Measurements from ENCODE around the gene FBXL13.
"Not testable (repeated sequence)": the region's sequence is repeated elsewhere in the genome, so short reads cannot be mapped to it uniquely, and the experiment has no call there.

FBXL13 gene

DNA sequence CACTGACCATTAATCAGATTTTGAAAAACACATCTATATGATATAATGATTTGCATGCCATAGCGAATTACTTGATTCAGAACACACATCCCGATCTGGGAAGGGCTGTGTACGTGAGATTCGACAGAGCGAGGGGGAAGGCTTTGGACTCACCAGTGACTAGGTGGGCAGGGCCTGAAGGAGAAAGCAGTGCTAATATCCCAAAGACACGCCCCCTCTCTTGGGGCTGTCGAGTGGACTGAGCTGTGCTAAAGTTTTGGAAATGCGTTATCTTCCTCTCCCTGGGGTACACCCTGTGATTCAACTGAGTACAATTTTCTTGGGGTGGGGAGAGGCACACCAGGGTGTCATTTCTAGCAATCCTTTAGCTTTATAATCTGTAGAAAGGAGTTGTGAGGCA is 160.0 kb downstream of the FBXL13 start:
- Histone ChIP-seq H3K27ac (ENCODE audit: insufficient read depth, low read length, poor library complexity, severe bottlenecking) (no peak overlapping the region), H3K36me3 (ENCODE audit: control insufficient read depth, insufficient read depth, low read length) (no peaks in the 10 kb centered on the region), H3K4me3 (ENCODE audit: insufficient read depth, low read depth, low read length, poor library complexity, severe bottlenecking) (no peak overlapping the region), H3K27me3 (replicated peaks; ENCODE audit: control insufficient read depth, insufficient read depth, low read length, poor library complexity, severe bottlenecking) (no peaks in the 10 kb centered on the region), H3K4me1 (ENCODE audit: control insufficient read depth, insufficient read depth, low read length, poor library complexity, severe bottlenecking) (no peaks in the 10 kb centered on the region), H3K9me3 (ENCODE audit: control insufficient read depth, low read length) (no peaks in the 10 kb centered on the region)
- no peak for DNase-seq

DNA sequence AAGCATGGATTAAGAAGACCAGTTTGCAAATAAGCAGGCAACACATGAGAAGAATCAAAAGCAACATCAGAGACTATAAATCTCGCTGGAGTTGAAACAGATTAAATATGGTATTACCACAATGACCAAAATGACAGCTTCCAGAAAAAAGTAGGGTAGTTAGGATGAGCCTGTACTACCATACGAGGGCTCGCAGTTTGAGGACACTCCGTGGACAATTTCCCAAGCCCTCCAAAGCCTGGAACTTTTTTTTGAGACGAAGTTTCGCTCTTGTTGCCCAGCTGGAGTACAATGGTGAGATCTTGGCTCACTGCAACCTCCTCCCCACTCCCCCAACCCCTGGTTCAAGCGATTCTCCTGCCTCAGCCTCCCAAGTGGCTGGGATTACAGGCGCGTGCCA is 160.8 kb downstream of the FBXL13 start:
- Histone ChIP-seq H3K27ac (ENCODE audit: insufficient read depth, low read length, poor library complexity, severe bottlenecking) (no peak overlapping the region), H3K4me3 (ENCODE audit: insufficient read depth, low read depth, low read length, poor library complexity, severe bottlenecking) (no peak overlapping the region), H3K27me3 (replicated peaks; ENCODE audit: control insufficient read depth, insufficient read depth, low read length, poor library complexity, severe bottlenecking) (no peaks in the 10 kb centered on the region), H3K36me3 (ENCODE audit: control insufficient read depth, insufficient read depth, low read length) (no peaks in the 10 kb centered on the region), H3K9me3 (ENCODE audit: control insufficient read depth, low read length) (no peaks in the 10 kb centered on the region), H3K4me1 (ENCODE audit: control insufficient read depth, insufficient read depth, low read length, poor library complexity, severe bottlenecking) (no peaks in the 10 kb centered on the region)
- DNase-seq: no peak

DNA sequence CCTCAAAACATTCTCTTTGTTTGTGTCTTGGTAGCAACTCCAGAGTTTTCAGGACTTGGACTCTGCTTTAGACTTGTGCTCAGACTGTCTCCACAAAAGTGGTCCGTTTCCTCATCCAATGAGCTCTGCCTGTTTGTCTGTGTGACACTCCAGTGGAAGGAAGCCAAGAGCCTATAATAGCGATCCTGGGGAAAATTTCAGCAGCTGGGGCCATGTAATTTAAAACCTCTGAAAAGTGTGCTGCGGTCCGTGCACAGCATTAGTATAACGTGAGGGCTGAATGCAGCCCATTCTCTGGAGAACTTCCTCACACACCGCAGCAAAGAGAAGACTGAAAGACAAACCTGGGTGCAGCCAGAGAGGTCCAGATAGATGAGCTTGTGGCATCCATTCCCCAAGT is 161.9 kb downstream of the FBXL13 start, which contains the start of gene LRRC17:
TSS of gene LRRC17 (plus strand) at position 259 of the 400 bp plus-strand sequence. CDS start 20,914 bp downstream, outside the sequence.
- Histone ChIP-seq H3K27me3 (replicated peaks; ENCODE audit: control insufficient read depth, insufficient read depth, low read length, poor library complexity, severe bottlenecking) (no peaks in the 10 kb centered on the region), H3K27ac (ENCODE audit: insufficient read depth, low read length, poor library complexity, severe bottlenecking) (no peak within 1 kb of the TSS), H3K4me3 (ENCODE audit: insufficient read depth, low read depth, low read length, poor library complexity, severe bottlenecking) (no peak within 1 kb of the TSS), H3K9me3 (ENCODE audit: control insufficient read depth, low read length) (no peaks in the 10 kb centered on the region), H3K4me1 (ENCODE audit: control insufficient read depth, insufficient read depth, low read length, poor library complexity, severe bottlenecking) (no peaks in the 10 kb centered on the region), H3K36me3 (ENCODE audit: control insufficient read depth, insufficient read depth, low read length) (no peaks in the 10 kb centered on the region)
- DNase-seq: no peak

DNA sequence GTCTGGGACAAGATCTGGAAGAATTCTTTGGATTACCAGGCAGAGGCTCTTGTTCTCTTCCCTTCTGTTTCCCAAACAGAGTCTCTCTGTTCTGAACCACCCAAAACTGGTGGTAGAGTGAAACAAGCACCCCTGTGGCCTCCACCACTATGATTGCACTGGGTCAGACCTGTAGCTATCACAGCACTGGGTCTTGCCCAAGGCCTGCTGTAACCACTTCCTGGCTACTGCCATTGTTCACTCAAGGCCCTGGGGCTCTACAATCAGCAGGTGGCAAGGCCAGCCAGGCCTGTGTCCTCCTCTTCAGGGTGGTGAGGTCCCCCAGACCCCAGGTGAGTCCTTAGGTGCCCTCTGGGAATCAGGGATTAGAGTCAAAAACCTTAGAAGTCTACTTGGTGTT is 165.9 kb downstream of the FBXL13 start:
- DNase-seq: no peak
- no peaks in the 10 kb centered on the region for H3K36me3 ChIP-seq (ENCODE audit: control insufficient read depth, insufficient read depth, low read length)

DNA sequence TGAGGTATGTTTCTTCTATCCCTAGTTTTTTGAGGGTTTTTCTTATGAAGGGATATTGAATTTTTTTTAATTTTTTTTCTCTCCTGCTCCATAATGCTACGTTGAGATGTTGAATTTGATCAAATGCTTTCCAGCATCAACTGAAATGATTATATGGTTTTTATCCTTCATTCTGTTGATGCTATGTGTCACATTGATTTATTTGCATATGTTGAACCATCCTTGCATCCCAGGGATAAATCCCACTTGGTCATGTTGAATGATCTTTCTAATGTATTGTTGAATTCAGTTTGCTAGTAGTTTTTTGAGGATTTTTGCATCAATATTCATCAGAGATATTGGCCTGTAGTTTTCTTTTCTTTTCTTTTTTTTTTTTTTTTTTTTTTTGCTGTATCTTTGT is 171.0 kb downstream of the FBXL13 start:
- DNase-seq; H3K9me3 ChIP-seq (ENCODE audit: control insufficient read depth, low read length); H3K4me1 ChIP-seq (ENCODE audit: control insufficient read depth, insufficient read depth, low read length, poor library complexity, severe bottlenecking); H3K27me3 ChIP-seq (replicated peaks; ENCODE audit: control insufficient read depth, insufficient read depth, low read length, poor library complexity, severe bottlenecking); H3K27ac ChIP-seq (ENCODE audit: insufficient read depth, low read length, poor library complexity, severe bottlenecking); H3K4me3 ChIP-seq (ENCODE audit: insufficient read depth, low read depth, low read length, poor library complexity, severe bottlenecking); H3K36me3 ChIP-seq (ENCODE audit: control insufficient read depth, insufficient read depth, low read length): not testable (repeated sequence)

More for the DNA sequence above, 165.9 kb downstream of the FBXL13 start:
- Histone ChIP-seq H3K27ac (ENCODE audit: insufficient read depth, low read length, poor library complexity, severe bottlenecking) (no peak overlapping the region), H3K9me3 (ENCODE audit: control insufficient read depth, low read length) (no peaks in the 10 kb centered on the region), H3K4me1 (ENCODE audit: control insufficient read depth, insufficient read depth, low read length, poor library complexity, severe bottlenecking) (no peaks in the 10 kb centered on the region), H3K27me3 (replicated peaks; ENCODE audit: control insufficient read depth, insufficient read depth, low read length, poor library complexity, severe bottlenecking) (no peaks in the 10 kb centered on the region), H3K4me3 (ENCODE audit: insufficient read depth, low read depth, low read length, poor library complexity, severe bottlenecking) (no peak overlapping the region)

DNA sequence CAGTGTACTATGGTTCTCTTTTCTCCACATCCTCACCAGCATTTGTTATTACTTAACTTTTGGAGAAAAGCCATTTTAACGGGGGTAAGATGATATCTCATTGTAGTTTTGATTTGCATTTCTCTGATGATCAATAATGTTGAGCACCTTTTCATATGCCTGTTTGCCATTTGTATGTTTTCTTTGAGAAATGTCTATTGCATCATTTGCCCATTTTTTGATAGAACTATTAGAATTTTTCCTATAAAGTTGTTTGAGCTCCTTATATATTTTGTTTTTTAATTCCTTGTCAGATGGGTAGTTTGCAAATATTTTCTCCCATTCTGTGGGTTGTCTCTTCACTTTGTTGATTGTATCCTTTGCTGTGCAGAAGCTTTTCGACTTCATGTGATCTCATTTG is 172.5 kb downstream of the FBXL13 start:
- not testable (repeated sequence) for H3K27ac ChIP-seq (ENCODE audit: insufficient read depth, low read length, poor library complexity, severe bottlenecking); H3K4me3 ChIP-seq (ENCODE audit: insufficient read depth, low read depth, low read length, poor library complexity, severe bottlenecking); H3K27me3 ChIP-seq (replicated peaks; ENCODE audit: control insufficient read depth, insufficient read depth, low read length, poor library complexity, severe bottlenecking); H3K36me3 ChIP-seq (ENCODE audit: control insufficient read depth, insufficient read depth, low read length); DNase-seq; H3K9me3 ChIP-seq (ENCODE audit: control insufficient read depth, low read length); H3K4me1 ChIP-seq (ENCODE audit: control insufficient read depth, insufficient read depth, low read length, poor library complexity, severe bottlenecking)

DNA sequence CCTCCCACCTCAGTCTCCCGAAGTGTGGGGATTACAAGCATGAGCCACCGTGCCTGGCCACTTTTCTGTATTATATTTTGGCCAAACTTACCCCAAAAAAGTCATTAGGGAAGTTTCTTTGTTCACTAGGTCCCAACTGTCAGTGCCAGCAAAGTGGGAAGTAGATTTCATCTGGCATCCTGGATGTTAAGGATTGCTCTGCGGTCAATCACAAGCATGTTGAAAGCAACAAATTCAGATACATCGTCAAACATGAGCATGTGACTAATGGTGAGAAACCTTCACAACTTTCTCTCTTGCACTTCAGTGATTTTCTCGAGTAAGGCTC is 176.1 kb downstream of the FBXL13 start:
- H3K4me3 ChIP-seq (ENCODE audit: insufficient read depth, low read depth, low read length, poor library complexity, severe bottlenecking): no peak overlapping the region
- no peak for DNase-seq
- H3K27ac ChIP-seq (ENCODE audit: insufficient read depth, low read length, poor library complexity, severe bottlenecking): no peak overlapping the region
- H3K4me1 ChIP-seq (ENCODE audit: control insufficient read depth, insufficient read depth, low read length, poor library complexity, severe bottlenecking): no peaks in the 10 kb centered on the region
- H3K27me3 ChIP-seq (replicated peaks; ENCODE audit: control insufficient read depth, insufficient read depth, low read length, poor library complexity, severe bottlenecking): no peaks in the 10 kb centered on the region
- H3K9me3 ChIP-seq (ENCODE audit: control insufficient read depth, low read length): no peaks in the 10 kb centered on the region
- no peaks in the 10 kb centered on the region for H3K36me3 ChIP-seq (ENCODE audit: control insufficient read depth, insufficient read depth, low read length)

DNA sequence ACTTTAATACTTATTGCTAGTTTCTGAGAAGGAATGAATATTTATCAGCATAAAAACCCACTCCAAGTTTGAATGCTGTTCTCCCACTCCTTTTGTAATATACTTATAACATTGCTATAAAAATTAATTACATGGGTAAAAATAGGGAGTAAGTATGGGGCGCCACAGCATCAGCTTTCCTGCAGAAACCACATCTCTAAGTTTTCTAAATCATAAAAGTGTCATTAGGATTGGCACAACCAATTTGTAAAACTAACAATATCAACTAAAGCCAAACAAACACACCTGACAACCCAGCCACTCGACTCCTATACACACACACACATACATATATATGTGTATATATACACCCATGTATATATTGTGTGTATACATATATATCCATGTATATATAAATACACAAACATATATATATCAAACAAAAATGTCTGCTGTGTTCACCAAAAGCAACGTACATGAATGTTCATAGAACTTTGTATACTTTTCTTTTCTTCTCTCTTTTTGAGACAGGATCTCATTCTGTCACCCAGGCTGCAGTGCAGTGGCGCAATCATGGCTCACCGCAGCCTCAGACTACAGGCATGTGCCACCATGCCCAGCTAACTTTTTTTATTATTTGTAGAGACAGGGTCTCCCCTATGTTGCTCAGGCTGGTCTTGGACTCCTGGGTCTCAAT is 176.6 kb downstream of the FBXL13 start:
- H3K27me3 ChIP-seq (replicated peaks; ENCODE audit: control insufficient read depth, insufficient read depth, low read length, poor library complexity, severe bottlenecking): no peaks in the 10 kb centered on the region
- H3K9me3 ChIP-seq (ENCODE audit: control insufficient read depth, low read length): no peaks in the 10 kb centered on the region
- no peak overlapping the region for H3K27ac ChIP-seq (ENCODE audit: insufficient read depth, low read length, poor library complexity, severe bottlenecking)
- no peaks in the 10 kb centered on the region for H3K36me3 ChIP-seq (ENCODE audit: control insufficient read depth, insufficient read depth, low read length)
- no peaks in the 10 kb centered on the region for H3K4me1 ChIP-seq (ENCODE audit: control insufficient read depth, insufficient read depth, low read length, poor library complexity, severe bottlenecking)
- no peak for DNase-seq
- H3K4me3 ChIP-seq (ENCODE audit: insufficient read depth, low read depth, low read length, poor library complexity, severe bottlenecking): no peak overlapping the region

DNA sequence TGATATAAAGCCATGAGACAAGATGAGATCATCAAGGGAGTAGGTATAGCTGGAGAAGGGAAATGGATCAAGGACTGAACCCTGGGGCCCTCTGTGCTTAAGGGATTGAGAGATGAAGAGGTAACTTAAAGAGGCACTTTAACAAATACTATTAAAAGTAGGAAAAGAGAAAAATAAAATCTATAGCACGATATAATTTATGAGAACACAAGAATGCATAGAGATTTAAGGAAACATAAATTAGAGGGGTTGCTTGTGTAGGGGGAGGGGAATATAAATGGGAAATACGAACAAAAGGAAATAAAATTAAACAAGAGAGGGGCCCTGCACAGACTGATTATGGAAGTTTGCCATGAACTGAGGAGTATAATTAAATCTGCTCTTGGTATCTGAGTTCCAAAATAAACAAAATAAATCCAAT is 177.4 kb downstream of the FBXL13 start:
- no peaks in the 10 kb centered on the region for H3K27me3 ChIP-seq (replicated peaks; ENCODE audit: control insufficient read depth, insufficient read depth, low read length, poor library complexity, severe bottlenecking)
- H3K4me3 ChIP-seq (ENCODE audit: insufficient read depth, low read depth, low read length, poor library complexity, severe bottlenecking): no peak overlapping the region
- DNase-seq: no peak
- no peaks in the 10 kb centered on the region for H3K4me1 ChIP-seq (ENCODE audit: control insufficient read depth, insufficient read depth, low read length, poor library complexity, severe bottlenecking)
- H3K36me3 ChIP-seq (ENCODE audit: control insufficient read depth, insufficient read depth, low read length): no peaks in the 10 kb centered on the region
- H3K9me3 ChIP-seq (ENCODE audit: control insufficient read depth, low read length): no peaks in the 10 kb centered on the region
- H3K27ac ChIP-seq (ENCODE audit: insufficient read depth, low read length, poor library complexity, severe bottlenecking): no peak overlapping the region

DNA sequence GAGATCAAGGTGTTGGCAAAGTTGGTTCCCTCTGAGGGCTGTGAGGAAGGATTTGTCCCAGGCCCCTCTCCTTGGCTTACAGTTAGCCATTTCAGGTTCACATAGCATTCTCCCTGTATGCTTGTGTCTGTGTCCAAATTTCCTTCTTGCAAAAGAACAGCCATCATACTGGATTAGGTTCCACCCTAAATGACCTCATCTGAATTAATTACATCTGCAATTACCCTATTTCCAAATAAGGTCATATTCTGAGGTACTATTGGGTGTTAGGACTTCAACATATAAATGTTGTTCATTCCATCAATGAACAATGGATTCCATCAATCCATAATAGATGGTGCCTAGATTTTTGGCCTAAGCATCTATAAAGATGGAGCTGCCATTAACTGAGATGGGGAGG is 178.0 kb downstream of the FBXL13 start:
- no peaks in the 10 kb centered on the region for H3K36me3 ChIP-seq (ENCODE audit: control insufficient read depth, insufficient read depth, low read length)
- no peaks in the 10 kb centered on the region for H3K4me1 ChIP-seq (ENCODE audit: control insufficient read depth, insufficient read depth, low read length, poor library complexity, severe bottlenecking)
- DNase-seq: no peak
- no peak overlapping the region for H3K4me3 ChIP-seq (ENCODE audit: insufficient read depth, low read depth, low read length, poor library complexity, severe bottlenecking)
- no peaks in the 10 kb centered on the region for H3K9me3 ChIP-seq (ENCODE audit: control insufficient read depth, low read length)
- no peaks in the 10 kb centered on the region for H3K27me3 ChIP-seq (replicated peaks; ENCODE audit: control insufficient read depth, insufficient read depth, low read length, poor library complexity, severe bottlenecking)
- H3K27ac ChIP-seq (ENCODE audit: insufficient read depth, low read length, poor library complexity, severe bottlenecking): no peak overlapping the region

Measured in effector memory CD4-positive, alpha-beta T cell (primary cell).